WTC11 (cell line): ENCODE results near the gene KANSL1L. TPM values are rescaled to one million over a fixed set of nuclear protein-coding genes. Genes with fewer than 3 reads are reported as not detected.

ENCODE experiments used
- ATAC-seq: fragments of 200-7000 bp; cut with Tn5 transposase; 2 replicates; pipeline ENCODE4 v1.10.0; 2021; ENCODE audit warnings: mild to moderate bottlenecking, moderate library complexity
- CTCF ChIA-PET: fragments of 300-600 bp; sonication (Branson Sonifier 250); formaldehyde crosslinking; loops from one replicate; lab custom pipeline; 2021; ENCODE audit warnings: antibody characterized with exemption; lab: Charles Lee
- POLR2A ChIA-PET: fragments of 350-600 bp; sonication (Branson Sonifier 250); formaldehyde crosslinking; loops from one replicate; lab custom pipeline; 2021; ENCODE audit warnings: antibody characterized with exemption; lab: Charles Lee
- DNase-seq: peaks from one replicate; pipeline ENCODE4 v3.0.0; 2021; ENCODE audit warnings: low spot score
- H3K27ac Mint-ChIP-seq: 2 replicates; pipeline ENCODE4 v1.8.0; 2021; ENCODE audit warnings: mixed read lengths
- H3K27me3 Mint-ChIP-seq: 2 replicates; pipeline ENCODE4 v1.8.0; 2021; ENCODE audit warnings: low read depth, mild to moderate bottlenecking, moderate library complexity, mixed read lengths
- H3K36me3 Mint-ChIP-seq: 2 replicates; pipeline ENCODE4 v1.8.0; 2021; ENCODE audit warnings: mixed read lengths
- H3K4me1 Mint-ChIP-seq: 2 replicates; pipeline ENCODE4 v1.8.0; 2022; ENCODE audit warnings: mixed read lengths
- H3K4me3 Mint-ChIP-seq: 2 replicates; pipeline ENCODE4 v1.8.0; 2021; ENCODE audit warnings: mild to moderate bottlenecking, moderate library complexity, mixed read lengths
- H3K9me3 Mint-ChIP-seq: 2 replicates; pipeline ENCODE4 v1.8.0; 2021; ENCODE audit warnings: mixed read lengths
- ATF1 ChIP-seq: sonication (generic); formaldehyde crosslinking; IDR thresholded peaks from 2 replicates; pipeline ENCODE4 v1.8.1; 2023; ENCODE audit warnings: mild to moderate bottlenecking, moderate library complexity, missing genetic modification reagents
- CBFB ChIP-seq: sonication (generic); formaldehyde crosslinking; IDR thresholded peaks from 2 replicates; pipeline ENCODE4 v1.8.1; 2022; ENCODE audit warnings: mild to moderate bottlenecking, low read depth, missing genetic modification reagents
- HMGA2 ChIP-seq: fragments of 250-450 bp; sonication (Bioruptor Pico); IDR thresholded peaks from 2 replicates; pipeline ENCODE4 v1.4.0; 2021; ENCODE audit warnings: mild to moderate bottlenecking, moderate library complexity
- JUN ChIP-seq: sonication (generic); formaldehyde crosslinking; IDR thresholded peaks from 2 replicates; pipeline ENCODE4 v1.8.0; 2023; ENCODE audit warnings: mild to moderate bottlenecking, missing genetic modification reagents
- KAT7 ChIP-seq: sonication (generic); formaldehyde crosslinking; IDR thresholded peaks from 2 replicates; pipeline ENCODE4 v1.8.1; 2023; ENCODE audit warnings: missing genetic modification reagents, mild to moderate bottlenecking, borderline replicate concordance
- NFATC4 ChIP-seq: fragments of 250-450 bp; sonication (Bioruptor Pico); IDR thresholded peaks from 2 replicates; pipeline ENCODE4 v1.9.0; 2021; ENCODE audit warnings: mild to moderate bottlenecking
- PREB ChIP-seq: sonication (generic); formaldehyde crosslinking; IDR thresholded peaks from 2 replicates; pipeline ENCODE4 v1.8.1; 2022; ENCODE audit warnings: mild to moderate bottlenecking, missing genetic modification reagents, moderate library complexity, borderline replicate concordance
- PRRX2 ChIP-seq: fragments of 250-450 bp; sonication (Bioruptor Pico); IDR thresholded peaks from 2 replicates; pipeline ENCODE4 v1.8.0; 2021; ENCODE audit warnings: mild to moderate bottlenecking
- ZBTB21 ChIP-seq: sonication (generic); formaldehyde crosslinking; IDR thresholded peaks from 2 replicates; pipeline ENCODE4 v1.8.1; 2023; ENCODE audit warnings: mild to moderate bottlenecking, missing genetic modification reagents, borderline replicate concordance
- ZMAT4 ChIP-seq: fragments of 250-450 bp; sonication (Bioruptor Pico); IDR thresholded peaks from 2 replicates; pipeline ENCODE4 v1.9.0; 2021; ENCODE audit warnings: mild to moderate bottlenecking
- ZNF121 ChIP-seq: sonication (generic); formaldehyde crosslinking; IDR thresholded peaks from 2 replicates; pipeline ENCODE4 v1.8.0; 2023; ENCODE audit warnings: missing genetic modification reagents
- ZNF138 ChIP-seq: sonication (generic); formaldehyde crosslinking; conservative IDR thresholded peaks from 2 replicates; pipeline ENCODE4 v1.8.1; 2022; ENCODE audit warnings: mild to moderate bottlenecking, moderate library complexity, missing genetic modification reagents
- ZNF232 ChIP-seq: sonication (generic); formaldehyde crosslinking; IDR thresholded peaks from 2 replicates; pipeline ENCODE4 v1.8.0; 2022; ENCODE audit warnings: mild to moderate bottlenecking, missing genetic modification reagents
- ZNF423 ChIP-seq: fragments of 250-450 bp; sonication (Bioruptor Pico); IDR thresholded peaks from 2 replicates; pipeline ENCODE4 v2.1.2; 2022; ENCODE audit warnings: mild to moderate bottlenecking, moderate library complexity
- ZNF671 ChIP-seq: fragments of 250-450 bp; sonication (Bioruptor Pico); IDR thresholded peaks from 2 replicates; pipeline ENCODE4 v1.8.0; 2021; ENCODE audit warnings: mild to moderate bottlenecking
- ZSCAN18 ChIP-seq: fragments of 250-450 bp; sonication (Bioruptor Pico); IDR thresholded peaks from 2 replicates; pipeline ENCODE4 v2.1.2; 2022; ENCODE audit warnings: mild to moderate bottlenecking, moderate library complexity
- total RNA-seq: library from RNA; stranded (reverse); gene quantifications from 3 replicates; pipeline ENCODE4 v1.2.3, GENCODE V29; 2021
- TF ChIP-seq, protein P1 (sequence below): sonication (generic); formaldehyde crosslinking; IDR thresholded peaks from 2 replicates; pipeline ENCODE4 v1.8.1; 2023; ENCODE audit warnings: mild to moderate bottlenecking, missing genetic modification reagents, moderate library complexity
- TF ChIP-seq, protein P2 (sequence below): fragments of 250-450 bp; sonication (Bioruptor Pico); IDR thresholded peaks from 2 replicates; pipeline ENCODE4 v1.9.0; 2021; ENCODE audit warnings: moderate library complexity, mild to moderate bottlenecking, inconsistent platforms, borderline replicate concordance
- TF ChIP-seq, protein P3 (sequence below): fragments of 250-450 bp; sonication (Bioruptor Pico); IDR thresholded peaks from 2 replicates; pipeline ENCODE4 v1.8.0; 2021; ENCODE audit warnings: mild to moderate bottlenecking
- TF ChIP-seq, protein P4 (sequence below): fragments of 200-600 bp; IDR thresholded peaks from 2 replicates; pipeline ENCODE4 v1.8.0; 2022; ENCODE audit warnings: antibody characterized with exemption

The KANSL1L gene
- total RNA-seq, 1 experiment from 2014 or later = 11.4 TPM

DNA sequence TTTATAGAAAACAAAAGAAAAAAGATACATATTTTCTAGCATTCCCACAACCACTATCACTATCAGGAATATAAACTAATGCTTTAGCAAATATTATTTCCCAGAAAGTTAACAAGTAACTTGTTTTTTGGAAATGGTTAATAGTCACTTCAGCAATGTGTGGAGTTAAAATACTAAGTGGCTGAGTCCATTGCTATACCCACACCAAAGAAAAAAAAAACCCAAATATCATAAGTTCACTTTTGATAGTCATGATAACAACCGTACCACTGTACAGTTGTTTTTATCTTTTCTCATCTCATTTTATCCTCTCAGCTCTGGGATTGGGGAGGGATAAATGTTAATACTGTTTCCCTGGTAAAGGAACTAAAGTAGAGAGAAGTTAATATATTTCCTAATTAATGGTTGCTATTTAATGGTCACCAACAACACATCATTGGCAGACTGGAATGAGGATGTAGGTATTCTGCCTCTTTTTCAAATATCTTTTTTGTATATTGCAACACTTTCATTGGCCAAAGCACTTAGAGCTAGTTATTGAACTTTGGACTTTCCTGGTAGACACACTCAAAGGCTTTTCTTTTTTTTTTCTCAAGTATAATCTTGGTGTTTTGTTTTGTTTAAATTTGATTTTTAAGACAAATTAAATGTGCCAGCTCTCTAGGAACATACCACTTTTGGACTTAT lies 18.4 kb upstream of the KANSL1L start:
- H3K4me3 Mint-ChIP-seq = no peak overlapping the region

GRCh38 chr2:210188755-210189154 lies 17.5 kb upstream of the KANSL1L start:
- peaks cover 34% of the 10 kb centered on the region for H3K9me3 Mint-ChIP-seq
- no peak for TF ChIP-seq ZSCAN18
- TF ChIP-seq NFATC4 (CRISPR knock-in tag) = no peak
- TF ChIP-seq ZMAT4 = no peak
- TF ChIP-seq ZNF423 (CRISPR knock-in tag) = no peak
- no peak for TF ChIP-seq HMGA2
- TF ChIP-seq, protein P1, sequence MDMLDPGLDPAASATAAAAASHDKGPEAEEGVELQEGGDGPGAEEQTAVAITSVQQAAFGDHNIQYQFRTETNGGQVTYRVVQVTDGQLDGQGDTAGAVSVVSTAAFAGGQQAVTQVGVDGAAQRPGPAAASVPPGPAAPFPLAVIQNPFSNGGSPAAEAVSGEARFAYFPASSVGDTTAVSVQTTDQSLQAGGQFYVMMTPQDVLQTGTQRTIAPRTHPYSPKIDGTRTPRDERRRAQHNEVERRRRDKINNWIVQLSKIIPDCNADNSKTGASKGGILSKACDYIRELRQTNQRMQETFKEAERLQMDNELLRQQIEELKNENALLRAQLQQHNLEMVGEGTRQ (CRISPR knock-in tag) = no peak
- TF ChIP-seq, protein P2, sequence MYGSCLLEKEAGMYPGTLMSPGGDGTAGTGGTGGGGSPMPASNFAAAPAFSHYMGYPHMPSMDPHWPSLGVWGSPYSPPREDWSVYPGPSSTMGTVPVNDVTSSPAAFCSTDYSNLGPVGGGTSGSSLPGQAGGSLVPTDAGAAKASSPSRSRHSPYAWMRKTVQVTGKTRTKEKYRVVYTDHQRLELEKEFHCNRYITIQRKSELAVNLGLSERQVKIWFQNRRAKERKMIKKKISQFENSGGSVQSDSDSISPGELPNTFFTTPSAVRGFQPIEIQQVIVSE (CRISPR knock-in tag) = no peak
- TF ChIP-seq, protein P3, sequence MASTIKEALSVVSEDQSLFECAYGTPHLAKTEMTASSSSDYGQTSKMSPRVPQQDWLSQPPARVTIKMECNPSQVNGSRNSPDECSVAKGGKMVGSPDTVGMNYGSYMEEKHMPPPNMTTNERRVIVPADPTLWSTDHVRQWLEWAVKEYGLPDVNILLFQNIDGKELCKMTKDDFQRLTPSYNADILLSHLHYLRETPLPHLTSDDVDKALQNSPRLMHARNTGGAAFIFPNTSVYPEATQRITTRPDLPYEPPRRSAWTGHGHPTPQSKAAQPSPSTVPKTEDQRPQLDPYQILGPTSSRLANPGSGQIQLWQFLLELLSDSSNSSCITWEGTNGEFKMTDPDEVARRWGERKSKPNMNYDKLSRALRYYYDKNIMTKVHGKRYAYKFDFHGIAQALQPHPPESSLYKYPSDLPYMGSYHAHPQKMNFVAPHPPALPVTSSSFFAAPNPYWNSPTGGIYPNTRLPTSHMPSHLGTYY = no peak
- TF ChIP-seq ZNF138 = no peak
- TF ChIP-seq ZNF232 = no peak
- TF ChIP-seq, all 79 proteins: peak for 0
- no peak for ATAC-seq
- POLR2A ChIA-PET = no interaction called here
- peaks cover 3% of the 10 kb centered on the region; the same call in 1 of the 2 replicates for H3K27me3 Mint-ChIP-seq
- CTCF ChIA-PET = interaction anchor here (0.7 to 1.9 kb wide), 3 partner anchors 10 to 1937 kb away, joined by 3 to 6 read pairs (median 4); no protein-coding TSS in a partner anchor
- H3K36me3 Mint-ChIP-seq = peaks cover 27% of the 10 kb centered on the region
- H3K27ac Mint-ChIP-seq = no peak overlapping the region
- H3K4me3 Mint-ChIP-seq = no peak overlapping the region
- no peaks in the 10 kb centered on the region; the same call in 1 of the 2 replicates for H3K4me1 Mint-ChIP-seq
- no peak for DNase-seq

More for the DNA sequence above, 18.4 kb upstream of the KANSL1L start:
- Mint-ChIP-seq H3K36me3 (peaks cover 19% of the 10 kb centered on the region), H3K27ac (no peak overlapping the region), H3K4me1 (no peaks in the 10 kb centered on the region; the same call in 1 of the 2 replicates), H3K9me3 (peaks cover 26% of the 10 kb centered on the region), H3K27me3 (peaks cover 3% of the 10 kb centered on the region; the same call in 1 of the 2 replicates)
- DNase-seq (no peak), ATAC-seq (no peak)
- no peak for TF ChIP-seq KAT7 (CRISPR knock-in tag)
- no peak for TF ChIP-seq CBFB (CRISPR knock-in tag)
- TF ChIP-seq PREB (CRISPR knock-in tag) = no peak
- TF ChIP-seq, protein P4, sequence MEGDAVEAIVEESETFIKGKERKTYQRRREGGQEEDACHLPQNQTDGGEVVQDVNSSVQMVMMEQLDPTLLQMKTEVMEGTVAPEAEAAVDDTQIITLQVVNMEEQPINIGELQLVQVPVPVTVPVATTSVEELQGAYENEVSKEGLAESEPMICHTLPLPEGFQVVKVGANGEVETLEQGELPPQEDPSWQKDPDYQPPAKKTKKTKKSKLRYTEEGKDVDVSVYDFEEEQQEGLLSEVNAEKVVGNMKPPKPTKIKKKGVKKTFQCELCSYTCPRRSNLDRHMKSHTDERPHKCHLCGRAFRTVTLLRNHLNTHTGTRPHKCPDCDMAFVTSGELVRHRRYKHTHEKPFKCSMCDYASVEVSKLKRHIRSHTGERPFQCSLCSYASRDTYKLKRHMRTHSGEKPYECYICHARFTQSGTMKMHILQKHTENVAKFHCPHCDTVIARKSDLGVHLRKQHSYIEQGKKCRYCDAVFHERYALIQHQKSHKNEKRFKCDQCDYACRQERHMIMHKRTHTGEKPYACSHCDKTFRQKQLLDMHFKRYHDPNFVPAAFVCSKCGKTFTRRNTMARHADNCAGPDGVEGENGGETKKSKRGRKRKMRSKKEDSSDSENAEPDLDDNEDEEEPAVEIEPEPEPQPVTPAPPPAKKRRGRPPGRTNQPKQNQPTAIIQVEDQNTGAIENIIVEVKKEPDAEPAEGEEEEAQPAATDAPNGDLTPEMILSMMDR = no peak
- no peak for TF ChIP-seq PRRX2 (CRISPR knock-in tag)
- TF ChIP-seq, protein P1 (CRISPR knock-in tag) = no peak
- no peak for TF ChIP-seq HMGA2
- TF ChIP-seq, protein P3 = no peak
- no peak for TF ChIP-seq ATF1
- TF ChIP-seq ZBTB21 (CRISPR knock-in tag) = no peak
- no peak for TF ChIP-seq JUN (CRISPR knock-in tag)
- TF ChIP-seq ZNF121 (CRISPR knock-in tag) = no peak
- no peak for TF ChIP-seq ZNF671 (CRISPR knock-in tag)
- ChIA-PET CTCF (interaction anchor here (0.7 to 1.9 kb wide), 4 partner anchors 8 to 1938 kb away, joined by 3 to 6 read pairs (median 3); no protein-coding TSS in a partner anchor), POLR2A (no interaction called here)
